ENCODE results near the gene FANCE. TPM values are rescaled to one million over a fixed set of nuclear protein-coding genes. Genes with fewer than 3 reads are reported as not detected.
"Not testable (repeated sequence)": the region's sequence is repeated elsewhere in the genome, so short reads cannot be mapped to it uniquely, and the experiment has no call there.

FANCE gene
- total RNA-seq, 1 donor from 2014 or later: 22.3 TPM

DNA sequence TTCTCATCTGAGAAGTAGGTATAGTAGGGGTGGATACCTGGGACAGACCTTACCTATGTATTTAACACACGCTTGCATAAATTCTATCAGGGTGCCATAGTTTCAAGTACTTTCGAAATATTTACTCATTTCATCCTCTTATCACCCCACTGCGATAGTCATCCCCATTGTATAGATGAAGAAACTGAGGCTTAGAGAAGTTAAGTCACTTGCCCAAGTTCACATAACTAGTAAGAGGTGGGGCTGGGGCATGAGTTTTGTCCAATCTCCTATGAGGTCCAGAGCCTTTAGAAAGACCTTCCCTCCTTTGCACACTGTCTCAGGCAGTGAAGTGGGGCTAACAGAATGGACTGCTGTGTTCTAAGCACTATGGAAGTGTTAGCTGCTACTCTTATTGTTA, 54.4 kb downstream of the FANCE start:
- H3K9me3 Mint-ChIP-seq: no peaks in the 10 kb centered on the region
- no peak overlapping the region for H3K4me3 Mint-ChIP-seq
- H3K27ac Mint-ChIP-seq: no peak overlapping the region
- no peak for DNase-seq (ENCODE audit: low spot score)
- intact Hi-C loops (cut with micrococcal nuclease): no loop called here
- H3K36me3 Mint-ChIP-seq (ENCODE audit: low read depth): no peaks in the 10 kb centered on the region
- peaks cover 51% of the 10 kb centered on the region for H3K27me3 Mint-ChIP-seq (ENCODE audit: insufficient read depth)
- no peaks in the 10 kb centered on the region for H3K4me1 Mint-ChIP-seq (ENCODE audit: low read depth)

DNA sequence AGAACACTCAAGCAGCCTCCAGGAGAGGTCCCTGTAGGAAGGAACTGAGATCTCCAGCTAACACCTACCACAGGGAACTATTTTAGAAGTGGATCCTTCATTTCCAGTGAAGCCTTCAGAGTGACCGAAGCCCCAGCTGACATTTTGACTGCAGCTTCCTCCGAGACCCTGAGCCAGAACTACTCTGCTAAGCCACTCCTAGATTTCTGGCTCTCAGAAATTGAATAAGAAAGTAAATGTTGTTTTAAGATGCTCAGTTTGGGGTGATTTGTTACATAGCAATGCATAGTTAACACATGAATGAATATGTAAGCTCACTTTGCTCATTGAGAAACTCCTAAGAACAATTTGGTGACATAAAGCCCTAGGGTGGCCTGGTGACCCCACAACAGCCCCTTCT, 55.1 kb downstream of the FANCE start:
- DNase-seq (ENCODE audit: low spot score): no peak
- Mint-ChIP-seq H3K4me1 (ENCODE audit: low read depth) (no peaks in the 10 kb centered on the region), H3K4me3 (no peak overlapping the region), H3K27ac (no peak overlapping the region), H3K9me3 (no peaks in the 10 kb centered on the region), H3K27me3 (ENCODE audit: insufficient read depth) (peaks cover 51% of the 10 kb centered on the region), H3K36me3 (ENCODE audit: low read depth) (no peaks in the 10 kb centered on the region)
- intact Hi-C loops (cut with micrococcal nuclease): no loop called here

DNA sequence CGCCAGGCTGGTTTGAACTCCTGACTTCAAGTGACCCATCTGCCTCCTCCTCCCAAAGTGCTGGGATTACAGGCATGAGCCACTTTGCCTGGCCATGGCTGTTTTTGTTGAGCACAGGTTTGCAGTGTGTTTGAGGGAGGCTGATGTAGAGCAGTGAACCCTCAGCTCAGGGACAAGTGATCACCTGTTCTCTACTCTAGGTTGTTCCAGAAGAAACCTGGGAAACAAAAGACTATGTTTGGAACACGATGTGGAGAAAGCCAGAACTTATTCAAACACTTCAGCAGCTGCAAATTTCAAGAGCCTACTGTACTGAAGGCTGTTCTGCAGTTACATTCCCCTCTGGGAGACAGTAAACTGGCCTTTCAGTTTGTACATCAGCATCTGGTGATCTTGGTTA, 55.9 kb downstream of the FANCE start:
- Mint-ChIP-seq H3K27ac (no peak overlapping the region), H3K4me1 (ENCODE audit: low read depth) (no peaks in the 10 kb centered on the region), H3K4me3 (no peak overlapping the region), H3K36me3 (ENCODE audit: low read depth) (no peaks in the 10 kb centered on the region), H3K9me3 (no peaks in the 10 kb centered on the region), H3K27me3 (ENCODE audit: insufficient read depth) (peaks cover 52% of the 10 kb centered on the region)
- intact Hi-C loops (cut with micrococcal nuclease): no loop called here
- DNase-seq (ENCODE audit: low spot score): no peak

DNA sequence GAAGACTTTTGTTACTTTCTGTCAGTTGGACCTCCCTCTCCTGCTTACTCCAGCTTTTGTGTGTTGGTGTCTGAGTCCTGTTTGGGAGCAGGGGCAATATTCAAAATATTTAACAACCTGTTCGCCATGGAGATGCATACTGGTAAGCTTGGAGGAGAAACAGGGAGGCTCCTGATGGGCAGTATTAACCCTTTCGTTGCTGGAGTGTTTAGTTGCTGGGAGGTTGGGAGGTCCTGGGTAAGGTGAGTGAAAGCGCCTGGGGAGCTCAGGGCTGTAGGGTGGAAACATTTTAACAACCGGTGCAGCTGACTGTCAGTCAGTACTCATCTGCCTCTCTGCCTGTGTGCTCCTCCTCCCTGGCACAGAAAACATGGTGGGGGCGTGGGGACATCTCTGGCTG, 56.4 kb downstream of the FANCE start:
- H3K4me1 Mint-ChIP-seq (ENCODE audit: low read depth): no peaks in the 10 kb centered on the region
- H3K4me3 Mint-ChIP-seq: no peak overlapping the region
- H3K27me3 Mint-ChIP-seq (ENCODE audit: insufficient read depth): peaks cover 48% of the 10 kb centered on the region
- no peaks in the 10 kb centered on the region for H3K9me3 Mint-ChIP-seq
- no peak for DNase-seq (ENCODE audit: low spot score)
- no peaks in the 10 kb centered on the region for H3K36me3 Mint-ChIP-seq (ENCODE audit: low read depth)
- intact Hi-C loops (cut with micrococcal nuclease): no loop called here
- H3K27ac Mint-ChIP-seq: no peak overlapping the region

DNA sequence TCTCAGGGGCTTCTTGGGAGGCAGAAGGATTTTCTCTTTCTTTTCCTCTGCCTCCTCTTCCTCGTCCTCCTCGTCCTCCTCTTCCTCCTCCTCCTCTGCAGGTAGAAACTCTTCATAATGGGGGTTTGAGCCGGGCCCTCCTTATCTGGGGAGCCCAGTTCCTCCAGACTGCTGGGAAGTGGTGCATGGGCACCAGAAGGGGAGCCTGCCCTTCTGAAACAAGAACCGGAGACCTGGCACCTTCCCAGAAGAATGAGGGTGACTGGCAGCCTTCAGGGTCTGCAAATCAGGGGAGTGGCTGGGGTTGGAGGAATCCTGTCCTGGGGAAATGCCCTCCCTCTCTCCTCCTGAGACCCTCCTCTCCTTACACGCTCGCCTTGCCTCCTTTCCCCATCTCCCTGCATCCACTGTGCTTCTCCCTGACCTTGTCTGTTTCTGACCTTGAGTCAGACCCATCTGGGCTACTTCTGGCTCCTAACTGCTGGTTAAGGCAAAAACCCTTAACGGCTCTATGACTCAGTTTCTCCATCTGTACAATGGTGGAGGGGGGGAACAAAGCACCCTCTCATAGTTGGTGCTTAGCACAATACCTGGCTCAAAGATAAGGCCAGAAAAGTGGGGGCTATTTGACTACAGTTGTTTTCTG, 58.9 kb downstream of the FANCE start:
- no peak for DNase-seq (ENCODE audit: low spot score)
- Mint-ChIP-seq H3K27me3 (ENCODE audit: insufficient read depth) (peaks cover 48% of the 10 kb centered on the region), H3K4me3 (no peak overlapping the region), H3K27ac (no peak overlapping the region), H3K9me3 (no peaks in the 10 kb centered on the region), H3K36me3 (ENCODE audit: low read depth) (no peaks in the 10 kb centered on the region), H3K4me1 (ENCODE audit: low read depth) (no peaks in the 10 kb centered on the region)
- intact Hi-C loops (cut with micrococcal nuclease): no loop called here

DNA sequence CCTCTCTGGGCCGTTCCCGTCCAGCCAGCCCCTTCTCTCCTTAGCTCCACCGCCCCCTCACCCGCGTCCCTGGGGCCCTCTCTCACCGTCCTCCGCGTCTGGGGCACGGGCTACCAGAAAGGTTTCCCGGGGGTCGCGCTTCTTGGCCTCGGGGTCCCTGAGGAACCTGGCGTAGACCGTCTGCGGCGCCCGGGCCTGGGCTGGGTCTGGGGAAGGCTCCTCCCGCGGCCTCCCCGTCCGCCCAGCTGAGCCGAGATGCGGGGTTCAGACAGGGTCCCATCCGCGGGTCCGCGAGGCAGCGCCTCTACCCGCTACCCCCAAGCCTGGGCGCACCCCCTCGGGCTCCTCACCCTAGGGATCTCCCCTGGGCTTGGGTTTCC, 59.4 kb downstream of the FANCE start:
- no peaks in the 10 kb centered on the region for H3K36me3 Mint-ChIP-seq (ENCODE audit: low read depth)
- no peaks in the 10 kb centered on the region for H3K9me3 Mint-ChIP-seq
- H3K27me3 Mint-ChIP-seq (ENCODE audit: insufficient read depth): peaks cover 46% of the 10 kb centered on the region
- H3K4me1 Mint-ChIP-seq (ENCODE audit: low read depth): no peaks in the 10 kb centered on the region
- no peak overlapping the region for H3K27ac Mint-ChIP-seq
- no peak overlapping the region for H3K4me3 Mint-ChIP-seq
- no peak for DNase-seq (ENCODE audit: low spot score)
- intact Hi-C loops (cut with micrococcal nuclease): no loop called here

DNA sequence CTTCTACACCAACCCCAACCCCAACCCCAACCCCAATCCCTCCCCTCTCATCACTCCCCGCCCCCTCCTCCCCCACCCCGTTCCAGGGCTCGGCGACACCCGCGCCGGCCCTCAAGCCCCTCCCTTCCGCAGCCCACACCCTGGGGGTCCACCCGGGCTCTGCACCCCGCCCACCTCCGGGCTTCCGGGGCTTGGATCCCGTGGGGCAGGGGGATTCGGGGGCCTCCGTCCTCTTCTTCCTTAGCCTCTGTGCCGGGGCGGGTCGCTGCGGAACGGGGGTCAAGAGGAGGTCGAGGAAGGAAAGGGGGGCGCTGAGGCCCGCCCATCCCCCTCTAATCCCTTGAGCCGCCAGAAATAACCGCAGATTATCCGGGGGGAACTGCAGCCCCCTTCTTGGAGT, 59.9 kb downstream of the FANCE start:
- peaks cover 41% of the 10 kb centered on the region for H3K27me3 Mint-ChIP-seq (ENCODE audit: insufficient read depth)
- H3K36me3 Mint-ChIP-seq (ENCODE audit: low read depth): no peaks in the 10 kb centered on the region
- no peaks in the 10 kb centered on the region for H3K4me1 Mint-ChIP-seq (ENCODE audit: low read depth)
- H3K9me3 Mint-ChIP-seq: no peaks in the 10 kb centered on the region
- intact Hi-C loops (cut with micrococcal nuclease): no loop called here
- H3K4me3 Mint-ChIP-seq: no peak overlapping the region
- no peak overlapping the region for H3K27ac Mint-ChIP-seq
- no peak for DNase-seq (ENCODE audit: low spot score)

GRCh38 chr6:35512740-35513139, 60.6 kb downstream of the FANCE start, which contains the start of gene TULP1:
Gene TULP1 (minus strand): TSS chr6:35512896. CDS start chr6:35512858, 38 bp downstream.
- DNase-seq (ENCODE audit: low spot score): no peak
- Mint-ChIP-seq H3K27ac (no peak within 1 kb of the TSS), H3K9me3 (no peaks in the 10 kb centered on the region), H3K36me3 (ENCODE audit: low read depth) (no peaks in the 10 kb centered on the region), H3K4me3 (no peak within 1 kb of the TSS), H3K4me1 (ENCODE audit: low read depth) (no peaks in the 10 kb centered on the region), H3K27me3 (ENCODE audit: insufficient read depth) (peaks cover 36% of the 10 kb centered on the region)
- intact Hi-C loops (cut with micrococcal nuclease): no loop called here

GRCh38 chr6:35514587-35514986, 62.4 kb downstream of the FANCE start:
- no peaks in the 10 kb centered on the region for H3K4me1 Mint-ChIP-seq (ENCODE audit: low read depth)
- intact Hi-C loops (cut with micrococcal nuclease): no loop called here

DNA sequence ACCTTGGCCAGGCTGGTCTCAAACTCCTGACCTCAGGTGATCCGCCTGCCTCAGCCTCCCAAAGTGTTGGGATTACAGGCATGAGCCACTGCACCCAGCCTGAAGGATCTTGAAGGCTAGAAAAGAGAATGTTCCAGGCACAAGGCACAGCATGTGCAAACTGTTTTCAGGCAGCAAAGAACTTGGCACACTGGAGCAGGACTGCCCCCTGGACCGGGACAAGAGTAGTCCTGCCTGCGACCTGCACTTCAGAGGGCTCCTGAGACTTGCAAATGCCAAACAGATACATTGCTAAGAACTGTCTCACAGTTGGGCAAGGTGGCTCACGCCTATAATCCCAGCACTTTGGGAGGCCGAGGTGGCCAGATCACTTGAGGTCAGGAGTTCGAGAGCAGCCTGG, 63.8 kb downstream of the FANCE start:
- H3K9me3 Mint-ChIP-seq; DNase-seq (ENCODE audit: low spot score); H3K4me3 Mint-ChIP-seq; H3K36me3 Mint-ChIP-seq (ENCODE audit: low read depth); intact Hi-C loops (cut with micrococcal nuclease); H3K4me1 Mint-ChIP-seq (ENCODE audit: low read depth); H3K27ac Mint-ChIP-seq: not testable (repeated sequence)
- H3K27me3 Mint-ChIP-seq (ENCODE audit: insufficient read depth): peaks cover 16% of the 10 kb centered on the region

More at GRCh38 chr6:35514587-35514986, 62.4 kb downstream of the FANCE start:
- no peak for DNase-seq (ENCODE audit: low spot score)
- H3K27ac Mint-ChIP-seq: no peak overlapping the region
- no peak overlapping the region for H3K4me3 Mint-ChIP-seq
- peaks cover 22% of the 10 kb centered on the region for H3K27me3 Mint-ChIP-seq (ENCODE audit: insufficient read depth)
- no peaks in the 10 kb centered on the region for H3K36me3 Mint-ChIP-seq (ENCODE audit: low read depth)
- no peaks in the 10 kb centered on the region for H3K9me3 Mint-ChIP-seq

Other genes starting within 250 kb of the FANCE start
- gene SCUBE3, start 238.4 kb upstream of the FANCE start, total RNA-seq: 0.05 TPM in 1 of 2 replicates, not detected in the other
- 32.8 and 33.1 TPM in 2 replicates for gene ZNF76, start 192.6 kb upstream of the FANCE start, total RNA-seq
- gene DEF6, start 154.5 kb upstream of the FANCE start, total RNA-seq: 123 and 125 TPM in 2 replicates
- gene PPARD, start 109.8 kb upstream of the FANCE start, total RNA-seq: 17.4 and 18.8 TPM in 2 replicates
- 1,580 and 1,584 TPM in 2 replicates for gene RPL10A, start 16.1 kb downstream of the FANCE start, total RNA-seq
- 1.5 and 2.0 TPM in 2 replicates for gene TEAD3, start 44.7 kb downstream of the FANCE start, total RNA-seq
- not detected in 2 replicates for gene TULP1, start 60.6 kb downstream of the FANCE start, total RNA-seq
- 60.9 and 62.4 TPM in 2 replicates for gene FKBP5, start 236.6 kb downstream of the FANCE start, total RNA-seq

Data from activated T-helper 1 cell treated with anti-CD3 and anti-CD28 coated beads, Interleukin-12 subunit alpha, Interleukin-12 subunit beta, Interleukin-2, Interleukin-4 antibody, amounts not matched to agents 30 ng/mL and 10 ng/mL and 1 ng/mL, durations not matched to agents 14 hours and 24 hours and 36 hours (primary cell).